SK-N-DZ (cell line): ENCODE data around the gene RAD23A. TPM values are rescaled to one million over a fixed set of nuclear protein-coding genes. Genes with fewer than 3 reads are reported as not detected.
A peak's percentile ranks its signal among the peaks of the same experiment; 100 is the strongest.
"Not testable (repeated sequence)": the region's sequence is repeated elsewhere in the genome, so short reads cannot be mapped to it uniquely, and the experiment has no call there.

Experiments
- DNase-seq: peaks from one replicate; pipeline ENCODE4 v3.0.0-alpha.2; 2015; ENCODE audit warnings: low spot score
- polyA plus RNA-seq, 2 experiments: library from polyadenylated mRNA; depleted of rRNA; stranded (reverse); fragments of >200 nt; gene quantifications; 2 replicates each; pipeline ENCODE4 v1.2.3, GENCODE V29; 2014

Gene RAD23A
- 103 and 107 TPM in 2 replicates for polyA plus RNA-seq (2014; cell fraction: cytosol; rRNA removed)
- 122 and 155 TPM in 2 replicates for polyA plus RNA-seq (2014; cell fraction: nucleus; rRNA removed)

DNA sequence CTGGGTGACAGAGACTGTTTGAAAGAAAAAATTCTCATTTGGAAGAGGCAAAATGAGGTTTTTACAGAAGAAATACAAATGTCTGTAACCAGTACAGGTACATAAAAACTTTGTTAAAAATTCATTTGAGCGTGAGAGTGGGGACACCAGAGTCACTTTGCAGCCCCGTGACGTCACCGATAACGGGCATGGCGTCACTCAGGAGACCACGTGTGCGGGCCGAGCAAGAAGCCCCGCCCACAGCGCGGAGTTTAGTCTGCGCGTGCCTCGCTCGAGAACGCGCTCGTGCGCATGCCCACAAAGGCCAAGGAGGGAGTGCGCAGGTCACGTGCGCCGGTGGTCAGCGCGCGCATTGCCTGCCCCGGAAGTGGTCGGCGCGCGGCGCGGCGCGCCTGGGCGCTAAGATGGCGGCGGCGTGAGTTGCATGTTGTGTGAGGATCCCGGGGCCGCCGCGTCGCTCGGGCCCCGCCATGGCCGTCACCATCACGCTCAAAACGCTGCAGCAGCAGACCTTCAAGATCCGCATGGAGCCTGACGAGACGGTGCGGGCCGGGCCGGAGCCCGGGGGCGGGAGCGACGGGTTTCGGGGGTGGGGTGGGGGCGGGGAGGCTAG is at the start of gene RAD23A:
Gene RAD23A, plus strand, starts transcription at position 384 of the 613 bp plus-strand sequence. Its CDS starts 87 bp downstream, at position 471.
- peak; percentile 96 for DNase-seq

DNA sequence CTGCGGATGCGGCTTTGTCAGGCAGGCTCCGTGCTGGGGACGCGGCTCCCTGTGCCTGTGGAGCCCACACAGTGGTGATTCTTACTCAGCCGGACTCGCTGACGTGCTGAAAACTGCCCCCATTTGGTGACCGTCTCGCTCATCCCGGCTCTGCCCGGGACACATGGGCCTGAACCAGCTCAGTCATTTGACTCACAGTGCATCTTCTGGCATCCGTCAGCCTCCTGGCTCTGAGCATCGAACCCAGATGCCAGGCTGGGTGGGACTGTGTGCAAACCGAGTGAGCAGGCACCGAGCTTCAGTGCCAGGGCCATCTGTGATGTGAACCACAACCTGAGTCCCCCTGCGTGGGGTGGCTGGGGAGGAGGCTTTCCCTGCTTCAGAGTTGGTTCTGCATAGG is 49.2 kb upstream of the RAD23A start:
- DNase-seq, result no peak

DNA sequence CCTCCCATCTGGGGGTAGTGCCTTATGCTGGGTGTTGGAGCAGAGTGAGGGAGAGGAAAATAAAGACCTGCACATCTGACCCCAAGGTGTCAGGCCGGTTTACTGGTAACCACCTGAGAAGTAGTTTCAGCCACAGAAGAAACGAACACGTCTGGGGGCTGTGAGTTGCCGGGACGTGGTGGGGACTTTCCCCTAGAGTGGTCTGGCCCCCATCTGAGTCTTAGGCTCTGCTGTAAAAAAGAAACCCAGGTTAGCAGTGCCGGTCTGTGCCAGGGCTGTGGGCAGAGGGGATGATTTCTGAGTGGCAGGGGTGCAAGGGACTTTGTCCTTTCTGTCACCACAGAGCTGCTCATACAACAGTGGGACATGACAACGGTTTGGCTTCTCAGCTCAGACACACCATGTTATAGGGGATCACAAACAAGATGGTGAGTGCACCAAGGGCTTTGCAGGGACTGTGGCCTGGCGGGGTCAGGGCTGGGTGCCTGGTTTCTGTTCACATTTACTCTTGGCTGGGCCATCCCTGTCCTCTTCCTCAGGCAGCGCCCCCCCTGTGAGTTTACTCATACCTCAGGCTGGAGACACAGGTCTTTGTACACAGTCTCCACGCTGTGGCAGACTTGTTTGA is 45.7 kb upstream of the RAD23A start:
- no peak for DNase-seq

DNA sequence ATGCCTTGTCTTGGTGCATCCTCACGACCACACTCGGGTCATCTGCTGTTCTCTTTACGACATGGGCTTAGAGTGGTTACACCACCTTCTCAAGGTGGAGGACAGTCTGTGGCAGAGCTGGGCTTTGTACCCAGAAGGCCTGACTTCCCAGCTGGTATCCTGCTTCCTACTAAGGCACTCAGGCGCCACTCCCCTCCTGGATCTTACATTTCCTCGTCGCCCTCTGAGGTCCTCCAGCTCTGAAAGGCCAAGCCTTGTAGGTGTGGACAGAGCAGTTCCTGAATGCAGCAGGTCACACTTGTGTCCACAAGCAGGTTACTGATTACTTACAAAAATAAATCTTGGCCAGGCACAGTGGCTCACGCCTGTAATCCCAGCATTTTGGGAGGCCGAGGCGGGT is 38.5 kb upstream of the RAD23A start:
- no peak for DNase-seq

DNA sequence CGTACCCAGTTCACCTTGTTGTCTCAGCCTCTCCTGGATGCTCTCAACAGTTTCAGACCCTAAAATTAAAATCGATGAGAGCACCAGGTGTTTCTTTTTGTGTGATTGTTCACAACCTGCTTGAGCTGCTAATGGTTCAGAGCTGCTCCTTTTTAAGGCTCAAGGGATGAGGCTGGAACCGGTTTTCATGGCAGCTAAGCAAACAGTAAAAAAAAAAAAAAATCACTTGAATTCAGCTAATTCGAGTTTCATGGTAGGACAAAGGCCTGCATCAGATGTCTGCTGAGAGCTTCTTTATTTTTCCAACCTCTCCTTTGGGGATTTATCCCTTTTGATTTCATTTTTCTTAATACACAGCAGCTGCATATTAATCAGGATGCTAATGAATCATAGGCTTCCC is 33.1 kb upstream of the RAD23A start:
- DNase-seq, result no peak

DNA sequence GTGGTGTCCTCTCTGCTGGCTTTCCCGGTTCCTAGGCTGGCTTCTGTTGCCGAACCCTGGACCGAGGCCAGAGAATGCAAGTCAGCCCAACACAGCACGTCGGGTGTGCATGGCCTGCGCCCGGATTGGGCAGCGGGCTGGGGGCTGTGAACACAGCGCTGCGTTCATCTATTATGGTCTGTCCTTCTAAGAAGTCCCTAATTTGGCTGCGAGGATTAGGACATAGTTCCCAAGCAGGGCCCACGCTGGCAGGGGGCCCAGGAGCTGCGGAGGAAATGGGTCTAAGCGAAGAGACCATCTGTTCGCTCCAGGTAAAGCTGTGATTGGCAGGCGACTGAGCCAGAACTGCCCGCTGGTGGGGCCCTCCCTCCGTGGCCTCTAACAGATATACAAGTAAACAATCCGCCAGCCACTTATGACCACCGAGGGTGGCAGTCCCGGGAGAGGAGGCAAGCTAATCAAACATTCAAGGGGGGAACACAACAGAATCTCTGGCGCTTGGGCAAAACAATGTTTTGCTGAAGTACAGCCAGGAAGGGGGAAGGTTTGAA is 32.6 kb upstream of the RAD23A start:
- peak; percentile 41 for DNase-seq

DNA sequence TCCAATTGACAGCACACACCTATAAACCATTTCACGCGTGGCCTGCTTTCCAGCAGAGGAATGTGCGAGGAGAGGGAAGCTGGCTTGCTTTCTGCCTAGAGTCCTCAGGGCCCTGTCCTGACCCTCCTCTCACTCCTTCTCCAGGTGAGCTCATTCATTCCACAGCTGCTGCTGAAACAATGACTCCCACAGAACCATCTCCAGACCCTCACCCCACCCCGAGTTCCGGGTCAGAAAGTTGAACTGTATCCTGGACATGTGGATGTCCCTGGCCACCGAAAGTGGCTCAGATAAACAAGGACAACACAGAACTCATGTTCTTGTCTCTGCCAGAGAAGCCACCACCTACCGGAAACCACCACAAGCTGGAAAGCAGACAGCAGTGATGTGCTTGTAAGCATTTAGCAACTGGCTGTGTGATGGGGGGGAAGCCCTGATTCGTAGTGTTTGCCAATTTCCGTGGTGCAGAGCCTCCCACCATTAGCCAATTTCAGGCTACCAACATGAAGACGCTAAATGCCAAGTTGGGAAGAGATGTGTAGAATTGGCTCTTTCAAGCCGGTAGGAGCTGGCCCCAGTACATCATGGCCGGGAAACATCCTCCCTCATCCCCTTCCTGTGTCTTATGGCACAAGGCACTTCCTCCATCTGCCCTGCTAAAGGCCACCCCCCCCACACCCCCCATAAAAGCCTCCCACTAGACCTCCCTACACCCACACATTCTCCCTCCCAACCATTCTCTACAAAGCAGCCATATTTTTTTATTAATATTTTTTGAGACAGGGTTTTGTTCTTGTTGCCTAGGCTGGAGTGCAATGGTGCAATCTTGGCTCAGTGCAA is 31.6 kb upstream of the RAD23A start:
- DNase-seq, result no peak

DNA sequence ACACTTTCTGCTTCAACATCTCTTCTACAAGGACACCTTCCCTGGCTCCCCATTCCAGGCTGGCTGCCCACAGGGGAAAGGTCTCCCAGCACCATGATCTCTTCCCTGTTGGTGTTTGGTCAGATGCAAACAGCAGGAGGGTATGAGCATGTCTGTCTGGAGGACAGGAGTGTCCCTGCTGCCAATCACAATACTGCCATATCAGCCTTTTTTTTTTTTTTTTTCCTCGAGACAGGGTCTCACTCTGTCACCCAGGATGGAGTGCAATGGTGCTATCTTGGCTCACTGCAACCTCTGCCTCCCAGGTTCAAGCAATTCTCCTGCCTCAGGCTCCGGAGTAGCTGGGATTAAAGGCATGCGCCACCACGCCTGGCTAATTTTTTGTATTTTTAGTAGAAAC is 29.8 kb upstream of the RAD23A start:
- not testable (repeated sequence) for DNase-seq

DNA sequence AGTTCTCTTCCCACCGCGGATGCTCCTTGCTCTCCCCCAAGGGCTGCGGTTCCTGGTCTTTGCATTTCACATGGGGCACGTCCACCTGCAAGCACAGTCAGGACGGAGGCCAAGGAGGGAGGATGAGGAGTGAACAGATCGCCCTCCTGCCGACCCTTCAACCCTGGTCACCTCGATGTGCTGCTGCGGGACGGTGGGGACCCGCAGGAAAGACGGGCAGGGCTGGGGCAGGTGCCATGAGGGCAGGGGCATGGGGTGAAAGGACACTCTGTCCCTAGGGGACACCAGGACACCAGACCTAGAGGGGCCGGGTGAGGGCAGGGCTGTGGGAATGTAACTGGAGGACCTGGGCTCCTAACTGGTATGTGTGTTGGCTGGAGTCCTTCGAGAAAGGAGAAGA is 27.4 kb upstream of the RAD23A start:
- DNase-seq, result no peak

DNA sequence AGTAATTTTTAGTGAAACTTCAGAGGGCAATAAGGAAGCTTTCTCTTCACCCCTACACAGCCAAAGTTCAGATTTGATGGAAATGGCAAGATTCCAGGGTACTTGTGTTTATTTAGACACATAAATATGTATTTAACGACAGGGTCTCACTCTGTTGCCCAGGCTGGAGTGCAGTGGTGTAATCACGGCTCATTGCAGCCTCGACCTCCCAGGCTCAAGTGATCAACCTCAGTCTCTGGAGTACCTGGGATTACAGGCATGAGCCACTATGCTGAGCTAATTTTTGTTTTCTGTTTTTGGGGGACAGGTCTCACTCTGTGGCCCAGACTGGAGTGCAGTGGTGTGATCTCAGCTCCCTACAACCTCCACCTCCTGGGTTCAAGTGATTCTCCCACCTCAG is 24.6 kb upstream of the RAD23A start:
- no peak for DNase-seq

DNA sequence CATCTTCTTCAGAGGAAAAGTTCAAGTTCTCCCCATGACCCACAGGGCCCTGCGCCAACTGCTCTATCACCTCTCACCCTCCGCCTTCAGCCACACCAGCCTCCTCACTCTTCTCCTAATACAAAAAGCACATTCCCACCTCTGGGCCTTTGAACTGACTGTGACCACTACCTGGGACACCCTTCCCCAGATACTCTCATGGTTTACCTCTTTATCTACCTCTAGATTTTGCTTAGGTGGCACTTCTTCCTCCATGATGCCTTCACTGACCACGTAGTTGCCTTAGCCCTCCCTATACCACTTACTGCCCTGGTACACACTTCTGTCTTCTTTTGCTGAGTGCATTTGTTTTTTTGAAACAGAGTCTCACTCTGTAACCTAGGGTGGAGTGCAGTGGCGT is 22.7 kb upstream of the RAD23A start:
- no peak for DNase-seq

DNA sequence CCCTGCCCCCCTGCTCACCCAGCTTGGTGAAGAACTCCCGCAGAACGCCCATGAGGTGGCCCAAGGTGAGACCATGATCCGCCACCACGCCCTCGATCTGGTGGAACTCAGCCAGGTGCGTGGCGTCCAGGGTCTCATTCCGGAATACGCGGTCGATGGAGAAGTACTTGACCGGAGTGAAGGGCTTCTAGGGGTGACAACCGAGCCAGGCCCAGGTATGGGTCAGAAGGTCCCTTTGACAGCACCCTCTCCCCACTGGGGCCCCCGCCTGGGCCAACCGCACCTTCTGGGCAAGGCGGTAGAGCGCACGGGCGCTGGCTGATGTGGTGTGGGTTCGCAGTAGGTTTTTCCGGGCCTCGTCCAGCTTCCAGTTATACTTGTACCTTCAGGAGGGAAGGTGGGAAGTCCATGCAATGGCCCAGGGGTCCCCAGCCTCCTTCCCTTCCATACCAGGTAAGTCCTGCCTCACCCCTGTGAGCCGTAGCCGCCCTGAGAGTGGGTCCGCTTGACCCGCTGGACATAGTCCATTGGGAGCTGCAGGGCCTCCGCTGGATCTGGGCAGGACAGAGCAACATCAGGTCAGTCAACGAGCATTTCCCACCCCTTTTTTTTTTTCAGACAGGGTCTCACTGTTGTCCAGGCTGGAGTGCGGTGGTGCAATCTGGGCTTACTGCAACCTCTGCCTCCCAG is 20.9 kb upstream of the RAD23A start:
- no peak for DNase-seq

DNA sequence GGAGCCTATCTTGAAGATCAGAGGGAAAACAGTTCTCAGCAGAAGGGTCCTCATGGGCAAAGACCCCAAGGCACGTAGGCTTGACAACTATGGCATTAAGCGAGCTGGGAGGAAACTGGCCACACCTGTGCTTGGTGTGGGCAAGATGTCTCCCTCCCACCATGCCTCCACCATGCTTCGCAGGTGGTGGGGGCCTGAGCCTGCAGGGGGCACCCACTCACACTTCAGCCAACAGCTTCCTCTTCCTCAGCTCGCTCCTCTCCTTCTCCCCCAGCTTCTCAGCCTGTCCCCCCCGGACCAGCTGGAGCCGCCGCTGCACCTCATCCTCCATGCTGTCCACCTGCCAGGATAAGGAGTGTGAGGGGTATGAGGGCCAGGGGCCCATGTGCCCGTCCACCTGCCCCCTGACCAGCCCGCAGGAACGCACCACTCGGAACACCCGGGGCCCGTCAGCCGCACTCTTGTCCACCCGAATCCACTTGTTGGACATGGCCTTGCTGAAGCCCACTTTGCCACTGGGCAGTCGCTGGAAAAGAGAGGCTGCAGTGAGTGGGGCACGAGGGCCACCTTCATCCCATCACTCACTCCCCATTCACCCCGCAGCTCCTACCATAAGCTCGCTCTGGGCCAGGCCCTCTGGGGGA is 15.5 kb upstream of the RAD23A start:
- no peak for DNase-seq

DNA sequence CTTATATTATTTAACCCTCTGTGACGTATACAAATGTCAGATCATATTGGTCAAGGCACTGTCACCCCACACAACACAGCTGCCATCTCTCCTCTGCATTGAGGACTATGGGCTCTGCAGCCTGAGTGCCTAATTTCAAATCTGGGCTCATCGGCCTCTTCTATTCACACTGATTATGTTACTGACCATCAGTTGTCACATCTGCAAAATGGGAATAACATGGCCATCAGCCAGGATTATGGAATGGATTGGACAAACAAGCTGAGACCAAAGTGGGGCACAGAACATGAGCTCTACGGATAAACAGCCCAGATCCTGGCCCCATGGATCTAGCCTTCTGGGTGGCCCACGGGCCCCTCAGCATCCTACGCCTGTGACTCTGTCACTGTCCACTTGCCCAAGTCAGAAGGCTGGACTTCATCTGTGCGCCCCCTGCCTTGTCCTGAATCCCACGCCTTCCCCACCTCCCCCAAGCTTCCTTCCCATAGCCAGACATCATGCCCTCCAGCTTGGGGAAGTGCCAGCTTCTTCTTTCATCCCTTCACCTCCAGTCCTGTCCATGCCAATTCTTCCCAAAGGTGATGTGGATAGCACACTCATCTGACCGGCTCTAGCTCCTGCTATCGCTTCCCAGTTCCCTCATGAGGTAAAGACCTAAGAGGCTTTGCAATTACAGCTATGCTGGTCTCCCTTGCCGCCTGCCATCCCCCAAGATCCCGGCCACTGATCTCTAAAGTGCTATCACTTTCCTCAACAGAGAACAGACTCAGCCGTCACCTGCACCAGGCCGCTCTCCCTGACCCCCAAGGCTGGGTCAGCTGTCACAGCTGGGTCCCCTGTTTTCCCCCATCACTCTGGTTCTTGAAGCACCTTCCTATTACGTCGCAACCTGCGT is 13.0 kb upstream of the RAD23A start:
- DNase-seq, result no peak

DNA sequence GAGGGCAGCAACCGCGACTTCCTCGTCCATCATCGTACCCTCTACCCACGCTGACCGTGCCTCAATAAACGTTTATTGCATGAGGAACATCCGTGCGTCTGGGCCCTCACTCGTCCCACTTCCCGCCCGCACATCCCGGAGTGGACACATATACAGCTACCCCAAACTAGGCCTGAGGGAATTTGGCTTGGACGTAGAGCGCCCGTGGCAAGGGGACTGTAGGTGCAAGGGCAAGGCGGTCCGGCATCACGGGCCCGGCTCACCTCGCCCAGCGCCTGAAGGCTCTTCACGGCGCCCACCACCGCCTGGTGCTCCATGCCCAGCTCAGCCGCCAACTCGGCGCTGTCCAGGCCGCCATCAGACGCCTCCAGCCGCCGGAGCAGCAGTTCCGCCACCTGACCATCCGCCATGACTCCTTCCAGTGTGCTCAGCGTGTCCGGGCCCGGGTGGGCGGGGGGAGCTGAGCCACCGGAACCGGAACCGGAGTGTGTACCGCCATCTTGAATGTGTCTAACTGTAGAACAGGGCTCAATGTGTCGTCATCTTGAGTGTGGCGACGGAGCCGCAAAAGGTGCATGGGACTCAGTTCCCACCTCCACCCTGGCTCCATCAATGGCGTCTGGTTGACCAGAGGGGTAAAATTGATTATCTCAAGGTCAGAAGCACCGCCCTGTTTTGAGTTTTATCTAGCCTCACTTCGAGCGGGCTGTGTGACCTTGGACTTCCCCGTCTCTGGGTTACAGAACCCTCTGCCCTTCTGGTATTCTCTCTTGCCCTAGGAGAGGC is 12.2 kb upstream of the RAD23A start, which contains the start of gene FARSA:
Gene FARSA, minus strand, starts transcription at position 425 of the 786 bp plus-strand sequence. Its CDS starts 15 bp downstream, at position 410.
- peak; percentile 88 for DNase-seq

DNA sequence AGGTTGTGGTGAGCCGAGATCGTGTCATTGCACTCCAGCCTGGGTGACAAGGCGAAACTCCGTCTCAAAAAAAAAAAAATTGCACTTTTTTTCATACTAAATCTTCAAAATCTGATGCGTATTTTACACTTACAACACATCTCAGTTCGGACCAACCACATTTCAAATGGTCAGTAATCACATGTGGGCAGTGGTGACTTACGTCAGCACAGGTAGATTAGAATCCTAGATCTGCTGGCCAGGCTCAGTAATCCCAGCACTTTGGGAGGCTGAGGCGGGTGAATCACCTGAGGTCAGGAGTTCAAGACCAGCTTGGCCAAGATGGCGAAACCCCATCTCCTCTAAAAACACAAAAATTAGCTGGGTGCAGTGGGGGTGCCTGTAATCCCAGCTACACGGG is 10.6 kb upstream of the RAD23A start:
- DNase-seq, result no peak

DNA sequence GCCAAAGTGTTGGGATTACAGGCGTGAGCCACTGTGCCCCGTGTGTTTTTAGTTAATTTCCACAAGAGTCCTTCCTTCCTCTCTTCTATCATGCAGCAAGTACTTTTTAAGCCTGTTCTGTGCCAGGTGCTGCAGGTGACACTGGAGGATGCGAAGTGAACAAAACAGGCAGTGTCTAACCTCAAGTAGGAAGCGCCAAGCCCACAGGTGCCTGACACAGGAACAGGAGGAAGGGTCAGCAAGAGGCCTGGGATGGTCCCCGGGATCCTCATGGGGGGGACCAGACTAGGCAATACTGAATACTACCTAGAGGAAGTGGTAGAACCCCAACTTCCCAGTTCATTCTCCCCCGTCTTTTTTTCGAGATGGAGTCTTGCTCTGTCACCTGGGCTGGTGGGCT is 9.1 kb upstream of the RAD23A start:
- no peak for DNase-seq

DNA sequence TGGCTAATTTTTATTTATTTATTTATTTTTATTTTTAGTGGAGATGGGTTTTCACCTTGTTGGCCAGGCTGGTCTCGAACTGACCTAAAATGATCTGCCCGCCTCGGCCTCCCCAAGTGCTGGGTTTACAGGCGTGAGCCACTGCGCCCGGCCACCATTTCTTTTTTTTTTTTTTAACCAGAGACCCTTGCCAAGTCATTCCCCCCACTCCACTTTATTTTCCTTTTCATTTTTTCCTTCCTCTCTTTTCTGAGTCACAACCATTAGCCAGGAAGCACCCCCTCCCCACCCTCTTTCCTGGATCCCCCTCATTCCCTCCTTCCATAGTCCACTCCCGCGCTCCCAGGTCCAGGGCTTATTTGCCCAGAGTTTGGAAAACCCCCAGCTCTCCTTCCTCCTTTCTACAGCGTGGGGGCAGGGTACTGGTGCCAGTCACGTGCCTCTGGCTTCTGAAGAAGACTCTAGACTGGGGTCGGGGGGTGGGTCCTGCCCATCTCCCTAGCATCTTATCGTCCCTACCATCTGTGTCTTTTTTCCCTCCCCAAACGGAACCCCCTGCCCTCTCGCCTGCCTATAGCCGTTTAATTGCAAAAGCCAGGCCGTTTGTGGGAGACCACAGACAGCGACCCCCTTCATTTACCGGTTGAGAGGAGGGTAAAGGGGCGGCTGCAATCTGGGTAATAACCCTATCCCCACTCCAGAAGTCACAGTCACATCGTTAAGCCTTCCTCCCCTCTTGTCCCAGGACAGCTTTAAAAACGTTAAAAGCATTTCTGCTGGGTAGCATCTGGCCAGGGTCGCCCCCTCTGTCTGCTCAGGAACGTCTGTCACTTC is 8.4 kb upstream of the RAD23A start:
- peak; percentile 42 for DNase-seq
